DMS153 (cell line): ENCODE results near the gene TRPM1.

ENCODE experiments used
- DNase-seq: peaks from one replicate; lab custom pipeline; 2025; lab: John Stamatoyannopoulos, UW

Gene TRPM1

DNA sequence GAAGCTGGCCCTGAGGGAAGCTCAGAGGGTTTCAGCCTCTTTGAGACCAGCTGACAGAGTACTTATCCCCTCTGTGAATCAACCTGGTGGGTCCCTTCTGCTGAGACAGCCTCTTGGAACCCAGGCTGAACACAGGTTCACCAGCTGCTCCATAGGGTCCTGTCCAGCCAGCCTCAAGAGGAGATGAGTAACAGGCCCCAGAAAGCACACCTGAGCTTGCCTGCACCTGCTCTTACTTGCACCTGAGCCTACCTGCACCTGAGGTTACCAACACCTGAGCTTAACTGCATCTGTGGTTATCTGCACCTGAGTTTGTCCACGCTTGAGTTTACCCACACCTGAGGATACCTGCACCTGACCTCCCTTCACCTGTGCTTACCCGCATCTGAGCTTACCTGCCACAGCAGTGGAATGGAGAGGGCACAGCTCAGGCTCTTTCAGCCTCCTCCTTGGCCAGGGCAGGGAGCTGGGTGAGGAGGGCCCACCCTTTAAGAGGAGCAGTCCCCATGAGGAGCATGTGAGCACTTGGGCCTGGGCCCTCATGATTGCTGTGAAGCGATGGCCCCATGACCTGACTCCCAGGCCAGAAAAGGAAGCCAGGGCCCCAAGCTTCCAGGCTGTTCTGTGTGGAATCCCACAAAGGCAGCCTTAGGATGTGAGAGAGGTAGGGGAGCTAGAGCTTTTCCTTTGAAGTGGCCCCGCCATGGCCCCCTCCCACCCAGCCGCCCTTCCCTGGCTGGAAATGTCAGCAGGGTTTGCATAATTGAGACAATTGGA, at the start of gene TRPM1:
TRPM1 (minus strand) TSS at position 464 of the 777 bp plus-strand sequence. CDS start 20,370 bp downstream, outside the sequence.
- DNase-seq = no peak

DNA sequence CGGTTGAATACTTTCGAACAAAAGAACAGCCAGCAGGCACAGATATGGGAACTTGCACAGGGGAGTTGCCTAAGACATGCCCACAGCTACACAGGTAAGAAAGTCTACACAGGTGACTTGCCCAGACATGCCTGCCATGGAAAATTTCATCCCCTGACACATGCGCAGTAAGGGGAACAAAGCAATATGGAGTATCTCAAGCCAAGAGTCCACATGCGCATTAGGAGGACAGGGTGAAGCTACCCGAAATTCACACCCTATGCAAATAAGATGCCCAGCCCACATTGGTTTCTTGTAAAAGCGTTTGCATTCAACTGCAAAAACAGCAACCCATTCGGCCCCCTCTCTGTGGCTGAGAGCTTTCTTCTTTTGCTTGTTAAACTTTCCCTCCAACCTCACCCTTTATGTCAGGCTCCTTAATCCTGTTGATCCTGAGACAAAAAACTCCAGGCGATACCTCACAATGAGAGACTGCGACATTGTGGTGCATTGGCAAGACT, 49.3 kb upstream of the TRPM1 start:
- peak; percentile 10 for DNase-seq

DNA sequence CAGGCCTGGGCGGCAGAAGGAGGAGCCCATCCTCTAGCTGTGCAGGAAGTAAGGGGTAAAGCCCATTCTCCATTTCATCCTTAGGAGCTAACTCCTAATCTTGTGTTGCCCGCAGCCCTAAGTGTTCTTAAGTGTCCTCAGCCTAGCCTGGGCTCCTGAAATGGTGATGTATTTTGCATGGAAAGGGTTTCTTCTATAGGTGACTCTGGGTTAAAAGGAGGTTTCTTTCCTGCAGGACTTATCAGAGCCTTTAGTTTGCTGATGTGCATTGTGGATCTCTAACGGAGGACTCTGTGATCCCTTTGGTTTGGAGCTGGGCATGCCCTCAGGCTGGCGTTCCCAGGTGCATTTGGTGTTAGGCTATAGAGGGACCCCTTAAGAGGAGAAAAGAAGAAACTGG, 48.5 kb upstream of the TRPM1 start:
- no peak for DNase-seq

- no peak for DNase-seq
Observed at GRCh38 chr15:31149088-31149505, 47.6 kb upstream of the TRPM1 start.

DNA sequence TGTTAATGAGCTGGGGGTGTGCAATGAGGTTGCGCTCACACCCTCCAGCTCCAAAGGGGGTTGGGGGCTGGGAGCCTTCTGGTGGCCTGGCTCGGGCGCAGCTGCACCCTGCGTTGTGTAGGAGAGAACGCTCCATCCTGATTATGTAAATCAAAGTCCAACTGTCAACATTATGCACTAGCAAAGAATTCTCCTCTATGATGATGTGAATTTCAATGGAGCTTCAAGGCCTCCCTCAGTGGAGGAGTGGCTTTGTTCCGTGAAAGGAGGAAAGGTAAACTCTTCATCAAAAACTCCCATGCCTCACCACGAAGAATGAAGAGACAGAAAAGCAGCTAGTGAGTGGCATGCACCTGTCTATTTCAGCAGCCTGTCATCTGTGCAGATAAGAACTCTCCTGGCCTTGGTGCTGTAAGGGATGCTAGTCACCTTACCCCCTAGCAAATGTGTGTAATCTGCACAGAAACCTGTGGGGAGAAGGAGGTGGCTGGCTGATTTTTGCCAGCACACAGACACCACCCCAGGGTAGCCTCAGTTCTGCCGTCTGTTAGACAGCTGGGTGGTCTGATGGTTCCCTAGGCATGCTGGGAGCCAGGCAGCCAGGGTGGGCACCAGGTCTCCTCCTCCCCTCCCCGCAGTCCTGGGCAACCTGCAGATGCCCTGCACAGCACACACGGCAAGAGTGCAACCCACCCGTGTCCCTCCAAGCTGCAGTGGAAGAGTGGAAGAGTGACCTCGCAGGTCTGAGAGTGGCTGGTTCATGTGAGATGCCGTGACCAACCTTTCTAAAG, 47.0 kb upstream of the TRPM1 start:
- DNase-seq = no peak

DNA sequence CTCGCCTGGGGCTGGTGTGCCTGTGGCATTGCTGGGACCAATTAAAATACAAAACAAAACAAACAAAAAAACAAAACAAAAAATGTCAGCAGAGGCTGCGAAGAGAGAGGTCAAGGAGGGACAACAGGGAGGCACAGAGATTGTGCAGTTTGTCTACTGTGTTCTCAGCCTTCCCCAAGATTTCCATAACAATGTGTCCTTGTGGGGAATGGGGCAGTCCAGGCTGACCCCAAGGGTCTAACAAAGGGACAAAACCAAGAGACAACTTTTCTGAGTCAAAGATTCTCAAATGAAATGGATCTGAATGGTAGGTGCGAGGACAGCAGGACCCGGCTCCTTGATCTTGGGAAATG, 46.4 kb upstream of the TRPM1 start:
- DNase-seq = no peak

GRCh38 chr15:31147456-31147855, 45.9 kb upstream of the TRPM1 start:
- no peak for DNase-seq

DNA sequence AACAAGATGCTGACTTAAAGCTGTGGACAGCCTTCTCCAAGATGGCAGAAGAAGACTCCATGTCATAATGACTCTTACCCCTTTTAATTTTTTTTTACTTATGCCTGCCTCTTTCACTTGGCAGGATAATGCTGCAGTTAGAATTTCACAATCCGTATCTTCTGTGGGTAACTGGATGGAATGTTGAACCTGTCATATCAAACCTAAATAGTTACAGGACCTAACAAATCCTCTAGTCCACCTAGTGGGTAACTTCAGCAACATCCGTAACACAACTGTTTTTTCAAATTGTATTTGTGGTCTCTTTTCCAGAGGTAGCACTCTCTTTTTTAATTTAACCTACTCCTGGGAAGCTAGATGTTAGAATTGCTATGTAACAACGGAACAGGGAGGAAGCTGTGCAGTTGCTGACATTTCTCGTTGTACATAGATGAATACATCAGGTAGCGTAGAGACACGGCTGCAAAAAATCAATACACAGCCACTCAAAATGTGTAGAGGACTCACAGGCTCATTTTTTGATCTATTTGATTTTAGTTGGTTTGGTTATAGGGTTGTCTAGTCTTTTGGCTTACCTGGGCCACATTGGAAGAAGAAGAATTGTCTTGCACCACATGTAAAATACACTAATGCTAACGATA, 43.9 kb upstream of the TRPM1 start:
- no peak for DNase-seq

- DNase-seq = no peak
Observed at GRCh38 chr15:31141792-31142191, 40.3 kb upstream of the TRPM1 start.

DNA sequence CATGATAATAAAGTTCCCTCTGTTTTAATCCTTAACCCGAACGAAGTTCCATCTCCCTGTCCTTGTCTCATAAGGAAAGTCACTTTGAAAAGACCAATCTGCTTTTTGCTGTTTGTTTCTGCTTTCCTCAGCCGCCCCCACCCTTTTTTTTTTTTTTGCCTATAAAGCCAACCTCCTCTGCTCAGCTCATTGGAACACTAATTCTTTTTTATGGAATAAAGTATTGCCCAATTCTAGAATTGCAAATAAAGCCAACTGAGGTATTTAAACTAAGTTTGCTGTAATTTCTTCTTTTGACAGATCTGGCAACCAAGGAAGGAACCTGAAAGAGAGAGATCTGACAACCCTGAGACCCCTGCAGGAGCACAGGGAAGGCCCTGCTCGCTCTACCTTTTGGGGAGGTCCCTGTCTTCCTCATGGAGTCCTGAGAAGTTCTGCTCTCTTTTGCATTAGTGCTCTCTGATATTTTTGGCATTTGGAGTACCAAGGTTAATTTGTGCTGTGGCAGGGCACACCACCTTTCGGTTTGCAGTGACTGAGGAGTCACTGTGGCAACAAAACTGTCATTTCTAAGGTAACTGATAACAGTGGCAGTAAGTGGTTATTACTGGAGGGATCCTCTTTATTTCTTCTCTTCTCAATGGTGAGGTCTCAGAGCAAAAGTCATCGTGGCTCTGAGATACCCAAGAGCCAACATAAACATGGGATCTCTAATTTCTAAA, 35.2 kb upstream of the TRPM1 start:
- no peak for DNase-seq

GRCh38 chr15:31136016-31136415, 34.5 kb upstream of the TRPM1 start:
- DNase-seq = peak; percentile 41

GRCh38 chr15:31135523-31135922, 34.0 kb upstream of the TRPM1 start:
- DNase-seq = peak; percentile 13

DNA sequence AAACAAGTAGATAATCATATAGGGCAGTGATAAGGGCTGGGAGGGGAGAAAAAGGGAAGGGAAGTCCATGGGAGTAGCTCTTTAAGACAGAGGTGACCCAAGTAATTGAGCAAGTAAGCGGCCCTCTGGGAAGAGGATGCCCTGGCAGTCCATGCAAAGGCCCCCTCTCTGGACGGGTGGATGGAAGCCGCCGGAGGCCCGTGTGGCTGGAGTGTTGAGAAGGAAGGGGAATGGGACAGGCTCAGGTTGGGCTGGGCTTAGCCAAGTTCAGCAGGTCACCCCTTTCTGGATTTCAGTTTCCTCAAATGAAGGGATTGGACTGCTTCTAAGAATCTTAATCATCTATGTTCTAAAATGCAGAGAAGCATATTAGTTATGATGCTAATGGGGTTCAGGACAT, 32.4 kb upstream of the TRPM1 start:
- no peak for DNase-seq

- DNase-seq = no peak
Observed at GRCh38 chr15:31131853-31132375, 30.4 kb upstream of the TRPM1 start.

- no peak for DNase-seq
Observed at GRCh38 chr15:31130576-31131237, 29.2 kb upstream of the TRPM1 start.

- no peak for DNase-seq
Observed at GRCh38 chr15:31129769-31130303, 28.3 kb upstream of the TRPM1 start.

- DNase-seq = no peak
Observed at GRCh38 chr15:31128919-31129768, 27.6 kb upstream of the TRPM1 start.

- DNase-seq = no peak
Observed at GRCh38 chr15:31128477-31128876, 27.0 kb upstream of the TRPM1 start.

GRCh38 chr15:31127596-31128261, 26.2 kb upstream of the TRPM1 start:
- no peak for DNase-seq
